Measurements from ENCODE around the gene TSPAN5.

DNA sequence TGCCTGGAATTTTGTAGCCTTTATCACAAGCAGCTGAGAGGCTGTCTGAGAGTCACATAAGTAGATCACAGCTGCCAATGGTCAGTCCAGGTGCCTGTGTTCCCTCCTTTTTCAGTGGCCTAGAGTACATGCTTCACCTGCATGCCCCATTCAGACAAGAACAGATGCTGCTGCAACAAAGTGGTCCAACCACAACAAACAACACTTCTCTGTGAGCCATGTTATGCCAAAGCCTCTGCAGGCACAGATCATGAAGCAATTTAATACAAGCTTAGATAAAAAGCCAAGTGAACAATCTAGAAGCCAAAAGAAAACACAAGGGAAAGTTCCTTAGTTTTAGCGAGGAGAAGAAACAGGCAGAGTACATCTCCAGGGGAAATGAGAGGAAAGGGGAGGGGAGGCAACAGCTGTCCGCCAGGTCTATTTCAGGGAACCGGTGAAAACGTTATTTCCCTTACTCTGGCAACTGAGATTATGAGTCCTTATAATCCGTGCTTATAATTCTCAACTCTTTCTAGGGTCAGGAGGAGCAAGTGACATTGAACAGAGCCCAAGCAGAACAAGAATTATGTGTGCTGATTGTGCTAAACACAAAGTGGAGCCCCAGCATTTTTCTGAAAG, 92.6 kb downstream of the TSPAN5 start:
- TF ChIP-seq, protein P1, sequence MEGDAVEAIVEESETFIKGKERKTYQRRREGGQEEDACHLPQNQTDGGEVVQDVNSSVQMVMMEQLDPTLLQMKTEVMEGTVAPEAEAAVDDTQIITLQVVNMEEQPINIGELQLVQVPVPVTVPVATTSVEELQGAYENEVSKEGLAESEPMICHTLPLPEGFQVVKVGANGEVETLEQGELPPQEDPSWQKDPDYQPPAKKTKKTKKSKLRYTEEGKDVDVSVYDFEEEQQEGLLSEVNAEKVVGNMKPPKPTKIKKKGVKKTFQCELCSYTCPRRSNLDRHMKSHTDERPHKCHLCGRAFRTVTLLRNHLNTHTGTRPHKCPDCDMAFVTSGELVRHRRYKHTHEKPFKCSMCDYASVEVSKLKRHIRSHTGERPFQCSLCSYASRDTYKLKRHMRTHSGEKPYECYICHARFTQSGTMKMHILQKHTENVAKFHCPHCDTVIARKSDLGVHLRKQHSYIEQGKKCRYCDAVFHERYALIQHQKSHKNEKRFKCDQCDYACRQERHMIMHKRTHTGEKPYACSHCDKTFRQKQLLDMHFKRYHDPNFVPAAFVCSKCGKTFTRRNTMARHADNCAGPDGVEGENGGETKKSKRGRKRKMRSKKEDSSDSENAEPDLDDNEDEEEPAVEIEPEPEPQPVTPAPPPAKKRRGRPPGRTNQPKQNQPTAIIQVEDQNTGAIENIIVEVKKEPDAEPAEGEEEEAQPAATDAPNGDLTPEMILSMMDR (IDR thresholded peaks at IDR 0.05; ENCODE audit: insufficient read depth, low read depth, low read length) = no peak
- no peak for TF ChIP-seq EZH2 (IDR thresholded peaks at IDR 0.05; ENCODE audit: insufficient read depth, low read length)
